Keratinocyte (primary cell): ENCODE results near the gene DCTN3.

ENCODE experiments used
- CTCF ChIP-seq, 3 experiments: IDR thresholded peaks in 1 of 3; conservative IDR thresholded peaks in 1 of 3; optimal IDR thresholded peaks in 1 of 3; 2 replicates in 2 of 3; 3 replicates in 1 of 3; pipeline versions ENCODE3 to v1.5.1; 2011; ENCODE audit warnings: low read length in 3 of 3, mild to moderate bottlenecking in 3 of 3, moderate library complexity in 2 of 3, control low read depth in 1 of 3, inconsistent platforms in 1 of 3; ENCODE audit not compliant: insufficient read depth in 2 of 3; ENCODE audit errors: extremely low read depth in 1 of 3
- EZH2 ChIP-seq: IDR thresholded peaks from one replicate; pipeline ENCODE4 v1.6.1; 2012; ENCODE audit warnings: inconsistent platforms, mild to moderate bottlenecking, low read length, moderate library complexity

- TF ChIP-seq CTCF (optimal IDR thresholded peaks at IDR 0.05 in 1 of 3, IDR thresholded peaks at IDR 0.05 in 1 of 3, conservative IDR thresholded peaks at IDR 0.05 in 1 of 3; ENCODE audit: extremely low read depth in 1 of 3, insufficient read depth in 2 of 3, low read length in 3 of 3): no peak
- TF ChIP-seq EZH2: no peak
Measured at GRCh38 chr9:34577400-34578240, 42.7 kb downstream of the DCTN3 start.
